H9 (cell line): ENCODE data around the gene TMA7B. TPM values are rescaled to one million over a fixed set of nuclear protein-coding genes. Genes with fewer than 3 reads are reported as not detected.

ENCODE experiments used
- DNase-seq: peaks from one replicate; pipeline ENCODE4 v3.0.0-alpha.2; 2017
- H2AFZ ChIP-seq: one replicate; pipeline ENCODE4 v1.6.1; 2013; ENCODE audit warnings: mild to moderate bottlenecking, low read length, control low read depth, moderate library complexity
- H2AK5ac ChIP-seq: 2 replicates; pipeline ENCODE4 v1.6.1; 2013; ENCODE audit warnings: low read length, control low read depth, mixed read lengths; ENCODE audit not compliant: insufficient read length
- H2BK120ac ChIP-seq: one replicate; pipeline ENCODE4 v1.6.1; 2013; ENCODE audit warnings: low read depth, mild to moderate bottlenecking, low read length, control low read depth, inconsistent platforms; ENCODE audit not compliant: poor library complexity, severe bottlenecking
- H2BK12ac ChIP-seq: 2 replicates; pipeline ENCODE4 v1.6.1; 2013; ENCODE audit warnings: low read length, control low read depth, mixed read lengths, low read depth; ENCODE audit not compliant: insufficient read length
- H2BK15ac ChIP-seq: 2 replicates; pipeline ENCODE4 v1.6.1; 2013; ENCODE audit warnings: low read depth, low read length, control low read depth
- H2BK20ac ChIP-seq: one replicate; pipeline ENCODE4 v1.6.1; 2013; ENCODE audit warnings: low read depth, mild to moderate bottlenecking, low read length, control low read depth, inconsistent platforms; ENCODE audit not compliant: poor library complexity, severe bottlenecking
- H2BK5ac ChIP-seq: 2 replicates; pipeline ENCODE4 v1.6.1; 2013; ENCODE audit warnings: low read length, control low read depth, mixed read lengths; ENCODE audit not compliant: insufficient read length
- H3K14ac ChIP-seq: 2 replicates; pipeline ENCODE4 v1.6.1; 2013; ENCODE audit warnings: low read length, control low read depth; ENCODE audit not compliant: insufficient read depth
- H3K18ac ChIP-seq: 2 replicates; pipeline ENCODE4 v1.6.1; 2013; ENCODE audit warnings: low read depth, mild to moderate bottlenecking, mixed read lengths, low read length, control low read depth; ENCODE audit not compliant: insufficient read length
- H3K23ac ChIP-seq: 2 replicates; pipeline ENCODE4 v1.6.1; 2013; ENCODE audit warnings: low read length, control low read depth, mixed read lengths, low read depth; ENCODE audit not compliant: insufficient read length
- H3K23me2 ChIP-seq: 2 replicates; pipeline ENCODE4 v1.6.1; 2013; ENCODE audit warnings: low read depth, mild to moderate bottlenecking, mixed read lengths, low read length, control low read depth; ENCODE audit not compliant: insufficient read length, poor library complexity, severe bottlenecking
- H3K27ac ChIP-seq: 2 replicates; pipeline ENCODE4 v1.5.1; 2013; ENCODE audit warnings: low read length, control low read depth, mixed read lengths, low read depth; ENCODE audit not compliant: insufficient read length
- H3K27me3 ChIP-seq: 2 replicates; pipeline ENCODE4 v1.6.1; 2013; ENCODE audit warnings: low read length, control low read depth, inconsistent platforms; ENCODE audit not compliant: insufficient read depth
- H3K4ac ChIP-seq: 2 replicates; pipeline ENCODE4 v1.6.1; 2013; ENCODE audit warnings: low read depth, mild to moderate bottlenecking, control low read depth, inconsistent platforms, low read length, moderate library complexity
- H3K4me1 ChIP-seq: 2 replicates; pipeline ENCODE4 v1.6.1; 2013; ENCODE audit warnings: low read length, control low read depth, inconsistent platforms; ENCODE audit not compliant: insufficient read depth
- H3K4me2 ChIP-seq: 2 replicates; pipeline ENCODE4 v1.6.1; 2013; ENCODE audit warnings: low read length, control low read depth, mixed read lengths; ENCODE audit not compliant: insufficient read length, insufficient read depth
- H3K56ac ChIP-seq: 2 replicates; pipeline ENCODE4 v1.6.1; 2013; ENCODE audit warnings: low read depth, mild to moderate bottlenecking, mixed read lengths, low read length, control low read depth; ENCODE audit not compliant: insufficient read length
- H3K79me1 ChIP-seq: 2 replicates; pipeline ENCODE4 v1.6.1; 2013; ENCODE audit warnings: low read depth, mild to moderate bottlenecking, moderate library complexity, low read length, control low read depth, inconsistent platforms; ENCODE audit not compliant: insufficient read depth, poor library complexity, severe bottlenecking
- H3K79me2 ChIP-seq: 2 replicates; pipeline ENCODE4 v1.6.1; 2013; ENCODE audit warnings: low read length, control low read depth, inconsistent platforms; ENCODE audit not compliant: insufficient read depth
- H3K9ac ChIP-seq: 2 replicates; pipeline ENCODE4 v1.6.1; 2013; ENCODE audit warnings: low read length, control low read depth, mixed read lengths; ENCODE audit not compliant: insufficient read length; ENCODE audit errors: extremely low read depth
- H3K9me3 ChIP-seq: one replicate; pipeline ENCODE4 v1.6.1; 2013; ENCODE audit warnings: low read depth, low read length, inconsistent platforms; ENCODE audit not compliant: control insufficient read depth
- H3T11ph ChIP-seq: one replicate; pipeline ENCODE4 v1.6.1; 2013; ENCODE audit warnings: mild to moderate bottlenecking, low read length, control low read depth, inconsistent platforms
- H4K20me1 ChIP-seq: one replicate; pipeline ENCODE4 v1.6.1; 2013; ENCODE audit not compliant: control insufficient read depth, insufficient read length, insufficient read depth
- H4K5ac ChIP-seq: 2 replicates; pipeline ENCODE4 v1.6.1; 2013; ENCODE audit warnings: low read depth, mild to moderate bottlenecking, mixed read lengths, low read length, control low read depth; ENCODE audit not compliant: insufficient read length
- H4K8ac ChIP-seq: replicated peaks from 2 replicates; pipeline ENCODE4 v1.6.1; 2013; ENCODE audit warnings: low read length, control low read depth, mixed read lengths, low read depth; ENCODE audit not compliant: insufficient read length
- H4K91ac ChIP-seq: 2 replicates; pipeline ENCODE4 v1.6.1; 2013; ENCODE audit warnings: low read depth, mild to moderate bottlenecking, moderate library complexity, mixed read lengths, low read length, control low read depth; ENCODE audit not compliant: insufficient read length
- H3K27ac Mint-ChIP-seq, 3 experiments: 2 replicates in 2 of 3; 3 replicates in 1 of 3; pipeline ENCODE4 v1.8.0; 2020 to 2021; ENCODE audit warnings: mixed read lengths in 3 of 3, mild to moderate bottlenecking in 1 of 3, moderate library complexity in 1 of 3
- H3K27me3 Mint-ChIP-seq: 2 replicates; pipeline ENCODE4 v1.8.0; 2021; ENCODE audit warnings: low read depth, mild to moderate bottlenecking, moderate library complexity, mixed read lengths
- H3K36me3 Mint-ChIP-seq, 3 experiments: 2 replicates in 2 of 3; 3 replicates in 1 of 3; pipeline ENCODE4 v1.8.0; 2020 to 2021; ENCODE audit warnings: low read depth in 3 of 3, mixed read lengths in 3 of 3; ENCODE audit not compliant: insufficient read depth in 1 of 3
- H3K4me1 Mint-ChIP-seq, 2 experiments: 2 replicates each; pipeline ENCODE4 v1.8.0; 2020; ENCODE audit warnings: mixed read lengths in 2 of 2
- H3K4me3 Mint-ChIP-seq, 2 experiments: 2 replicates in 1 of 2; 3 replicates in 1 of 2; pipeline ENCODE4 v1.8.0; 2020 to 2021; ENCODE audit warnings: mild to moderate bottlenecking in 2 of 2, mixed read lengths in 2 of 2, moderate library complexity in 1 of 2
- H3K9me3 Mint-ChIP-seq, 2 experiments: 2 replicates in 1 of 2; 3 replicates in 1 of 2; pipeline ENCODE4 v1.8.0; 2020; ENCODE audit warnings: mild to moderate bottlenecking in 2 of 2, mixed read lengths in 2 of 2, moderate library complexity in 1 of 2
- WGBS: extraction: QIAGEN DNeasy Blood & Tissue Kit; methylation state at CpG from one replicate; pipeline ENCODE4 v1.1.7; 2013; ENCODE audit warnings: missing lambda C conversion rate, low lambda C conversion rate, mixed read lengths; ENCODE audit not compliant: insufficient read length; ENCODE audit errors: extremely low coverage; 5-methylcytosine and 5-hydroxymethylcytosine counted together
- total RNA-seq: library from RNA; stranded (reverse); gene quantifications from 2 replicates; pipeline ENCODE4 v1.2.1, GENCODE V29; 2021
- TF ChIP-seq, protein P1 (sequence below): fragments of 200-600 bp; sonication (generic); conservative IDR thresholded peaks from 3 replicates; pipeline ENCODE4 v1.8.0; 2021; ENCODE audit warnings: antibody characterized with exemption, mild to moderate bottlenecking

TMA7B gene
- total RNA-seq, 1 experiment from 2014 or later: not detected

DNA sequence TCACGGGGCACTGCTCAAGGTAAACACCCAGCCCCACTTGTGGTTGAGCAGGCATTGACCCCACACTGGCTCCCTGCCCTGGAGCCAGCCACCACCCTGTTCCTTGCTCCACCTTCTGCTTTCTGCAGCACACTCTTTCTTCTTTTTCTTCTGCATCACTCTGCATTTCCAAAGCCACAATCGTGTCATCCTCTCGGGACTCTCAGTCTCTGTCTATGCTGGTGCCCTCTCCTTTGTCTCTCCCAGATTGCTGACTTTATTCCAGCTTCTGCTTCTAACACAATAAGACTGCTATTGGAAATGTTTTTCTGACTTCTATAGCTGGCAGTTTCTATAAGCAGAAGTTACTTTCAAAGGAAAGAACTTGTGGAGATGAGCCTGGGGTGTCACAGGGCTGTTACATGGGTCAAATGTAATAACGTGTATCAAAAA lies 44.9 kb upstream of the TMA7B start:
- H4K5ac ChIP-seq: no peak overlapping the region
- H3K27me3 ChIP-seq: no peaks in the 10 kb centered on the region
- no peak for DNase-seq
- no peak overlapping the region for H4K8ac ChIP-seq
- H3K4me3 Mint-ChIP-seq: no peak overlapping the region
- H3T11ph ChIP-seq: no peak overlapping the region
- no peaks in the 10 kb centered on the region for H3K79me2 ChIP-seq
- H3K23me2 ChIP-seq: no peaks in the 10 kb centered on the region
- H2BK5ac ChIP-seq: no peak overlapping the region
- no peak overlapping the region for H3K4me2 ChIP-seq
- H3K14ac ChIP-seq: no peak overlapping the region
- H4K91ac ChIP-seq: no peak overlapping the region
- H2BK120ac ChIP-seq: no peak overlapping the region
- no peaks in the 10 kb centered on the region for H3K4me1 ChIP-seq
- no peaks in the 10 kb centered on the region for H4K20me1 ChIP-seq
- H3K23ac ChIP-seq: no peak overlapping the region
- no peak overlapping the region for H3K27ac ChIP-seq
- no peak overlapping the region for H2BK20ac ChIP-seq
- no peak overlapping the region for H3K9ac ChIP-seq
- no CpG with 5 or more reads among the region's 4 CpGs for WGBS
- no peak overlapping the region for H3K18ac ChIP-seq
- H2BK12ac ChIP-seq: no peak overlapping the region
- no peaks in the 10 kb centered on the region for H3K9me3 ChIP-seq
- no peaks in the 10 kb centered on the region for H3K36me3 Mint-ChIP-seq
- peaks cover 2% of the 10 kb centered on the region for H3K27me3 Mint-ChIP-seq
- H2AK5ac ChIP-seq: no peak overlapping the region
- H3K56ac ChIP-seq: no peak overlapping the region
- no peak overlapping the region for H2AFZ ChIP-seq
- peaks cover 13 to 33% of the 10 kb centered on the region in 2 experiments for H3K4me1 Mint-ChIP-seq
- no peaks in the 10 kb centered on the region for H3K79me1 ChIP-seq
- TF ChIP-seq, protein P1, sequence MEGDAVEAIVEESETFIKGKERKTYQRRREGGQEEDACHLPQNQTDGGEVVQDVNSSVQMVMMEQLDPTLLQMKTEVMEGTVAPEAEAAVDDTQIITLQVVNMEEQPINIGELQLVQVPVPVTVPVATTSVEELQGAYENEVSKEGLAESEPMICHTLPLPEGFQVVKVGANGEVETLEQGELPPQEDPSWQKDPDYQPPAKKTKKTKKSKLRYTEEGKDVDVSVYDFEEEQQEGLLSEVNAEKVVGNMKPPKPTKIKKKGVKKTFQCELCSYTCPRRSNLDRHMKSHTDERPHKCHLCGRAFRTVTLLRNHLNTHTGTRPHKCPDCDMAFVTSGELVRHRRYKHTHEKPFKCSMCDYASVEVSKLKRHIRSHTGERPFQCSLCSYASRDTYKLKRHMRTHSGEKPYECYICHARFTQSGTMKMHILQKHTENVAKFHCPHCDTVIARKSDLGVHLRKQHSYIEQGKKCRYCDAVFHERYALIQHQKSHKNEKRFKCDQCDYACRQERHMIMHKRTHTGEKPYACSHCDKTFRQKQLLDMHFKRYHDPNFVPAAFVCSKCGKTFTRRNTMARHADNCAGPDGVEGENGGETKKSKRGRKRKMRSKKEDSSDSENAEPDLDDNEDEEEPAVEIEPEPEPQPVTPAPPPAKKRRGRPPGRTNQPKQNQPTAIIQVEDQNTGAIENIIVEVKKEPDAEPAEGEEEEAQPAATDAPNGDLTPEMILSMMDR: no peak
- H3K27ac Mint-ChIP-seq: peak overlapping the region in 1 of 3 experiments; percentile 15; a peak in 1 of 7 replicates
- H3K9me3 Mint-ChIP-seq: no peaks in the 10 kb centered on the region
- no peak overlapping the region for H2BK15ac ChIP-seq
- no peak overlapping the region for H3K4ac ChIP-seq
